ENCODE data around the gene KRT27. TPM values are rescaled to one million over a fixed set of nuclear protein-coding genes. Genes with fewer than 3 reads are reported as not detected.

Gene KRT27
- total RNA-seq, 1 donor from 2014 or later, result not detected

Other genes starting within 250 kb of the KRT27 start
- 0.22 TPM for gene CCR7, start 217.1 kb downstream of the KRT27 start, total RNA-seq
- gene SMARCE1, start 134.7 kb downstream of the KRT27 start, total RNA-seq, result 59.8 TPM
- gene KRT222, start 117.4 kb downstream of the KRT27 start, total RNA-seq, result not detected
- not detected for gene KRT24, start 78.8 kb downstream of the KRT27 start, total RNA-seq
- not detected for gene KRT25, start 27.2 kb downstream of the KRT27 start, total RNA-seq
- not detected for gene KRT26, start 10.3 kb downstream of the KRT27 start, total RNA-seq
- not detected for gene KRT28, start 17.4 kb upstream of the KRT27 start, total RNA-seq
- gene KRT10, start 40.1 kb upstream of the KRT27 start, total RNA-seq, result 51.3 TPM
- not detected for gene KRT12, start 84.7 kb upstream of the KRT27 start, total RNA-seq
- not detected for gene KRT20, start 102.7 kb upstream of the KRT27 start, total RNA-seq
- gene KRT23, start 155.1 kb upstream of the KRT27 start, total RNA-seq, result not detected
- not detected for gene KRT39, start 184.4 kb upstream of the KRT27 start, total RNA-seq
- not detected for gene KRT40, start 201.8 kb upstream of the KRT27 start, total RNA-seq
- not detected for gene KRTAP3-3, start 211.6 kb upstream of the KRT27 start, total RNA-seq
- not detected for gene KRTAP3-2, start 217.4 kb upstream of the KRT27 start, total RNA-seq
- not detected for gene KRTAP3-1, start 226.6 kb upstream of the KRT27 start, total RNA-seq
- not detected for gene KRTAP1-5, start 244.7 kb upstream of the KRT27 start, total RNA-seq
- not detected for gene KRTAP1-4, start 247.6 kb upstream of the KRT27 start, total RNA-seq